Measurements from ENCODE around the gene WDR41.

DNA sequence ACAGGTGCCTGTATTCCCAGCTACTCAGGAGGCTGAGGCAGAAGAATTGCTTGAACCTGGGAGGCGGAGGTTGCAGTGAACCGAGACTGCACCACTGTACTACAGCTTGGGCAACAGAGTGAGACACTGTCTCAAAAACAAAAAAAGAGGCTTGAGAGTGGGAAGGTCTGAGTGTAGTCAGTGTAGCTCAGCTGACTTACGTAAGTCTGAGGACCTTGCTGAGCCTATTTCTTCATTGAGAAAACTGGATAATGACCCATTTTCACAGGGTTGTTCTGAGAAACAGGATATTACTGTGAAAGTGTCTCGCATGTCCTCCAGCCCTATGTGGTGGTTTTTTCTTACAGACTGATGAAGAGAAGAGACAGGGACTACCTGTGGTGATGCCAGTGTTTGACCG is 66.7 kb downstream of the WDR41 start:
- TF ChIP-seq EZH2 (IDR thresholded peaks at IDR 0.05; ENCODE audit: low read depth), result no peak
- TF ChIP-seq, protein P1, sequence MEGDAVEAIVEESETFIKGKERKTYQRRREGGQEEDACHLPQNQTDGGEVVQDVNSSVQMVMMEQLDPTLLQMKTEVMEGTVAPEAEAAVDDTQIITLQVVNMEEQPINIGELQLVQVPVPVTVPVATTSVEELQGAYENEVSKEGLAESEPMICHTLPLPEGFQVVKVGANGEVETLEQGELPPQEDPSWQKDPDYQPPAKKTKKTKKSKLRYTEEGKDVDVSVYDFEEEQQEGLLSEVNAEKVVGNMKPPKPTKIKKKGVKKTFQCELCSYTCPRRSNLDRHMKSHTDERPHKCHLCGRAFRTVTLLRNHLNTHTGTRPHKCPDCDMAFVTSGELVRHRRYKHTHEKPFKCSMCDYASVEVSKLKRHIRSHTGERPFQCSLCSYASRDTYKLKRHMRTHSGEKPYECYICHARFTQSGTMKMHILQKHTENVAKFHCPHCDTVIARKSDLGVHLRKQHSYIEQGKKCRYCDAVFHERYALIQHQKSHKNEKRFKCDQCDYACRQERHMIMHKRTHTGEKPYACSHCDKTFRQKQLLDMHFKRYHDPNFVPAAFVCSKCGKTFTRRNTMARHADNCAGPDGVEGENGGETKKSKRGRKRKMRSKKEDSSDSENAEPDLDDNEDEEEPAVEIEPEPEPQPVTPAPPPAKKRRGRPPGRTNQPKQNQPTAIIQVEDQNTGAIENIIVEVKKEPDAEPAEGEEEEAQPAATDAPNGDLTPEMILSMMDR (conservative IDR thresholded peaks at IDR 0.05), result no peak
